GM12801 (cell line): ENCODE measurements around the gene MAG.

Experiments
- CTCF ChIP-seq: IDR thresholded peaks from one replicate; pipeline ENCODE4 v1.5.1; 2011; ENCODE audit warnings: control low read depth; ENCODE audit not compliant: insufficient read length; ENCODE audit errors: extremely low read depth

The MAG gene

GRCh38 chr19:35266520-35267352 lies 25.2 kb upstream of the MAG start:
- no peak for TF ChIP-seq CTCF

- TF ChIP-seq CTCF, result no peak
These were observed 24.6 kb upstream of the MAG start for GRCh38 chr19:35267353-35267817.

- TF ChIP-seq CTCF, result no peak
These were observed 24.0 kb upstream of the MAG start for GRCh38 chr19:35267818-35268535.

- no peak for TF ChIP-seq CTCF
These were observed 23.2 kb upstream of the MAG start, which contains the start of gene USF2 for GRCh38 chr19:35268536-35269437. Gene USF2, plus strand, starts transcription at chr19:35268962. Its CDS starts 140 bp downstream, at chr19:35269102.

GRCh38 chr19:35269438-35270117 lies 22.4 kb upstream of the MAG start:
- TF ChIP-seq CTCF, result no peak

- no peak for TF ChIP-seq CTCF
These were observed 21.6 kb upstream of the MAG start for GRCh38 chr19:35270381-35270811.
